CD4-positive, alpha-beta T cell treated with Interleukin-6 at 100 ng/mL for 8 hours (primary cell): ENCODE measurements around the gene SDK1.

Experiments
- DNase-seq: peaks from one replicate; pipeline ENCODE4 v3.0.0-alpha.2; 2020; ENCODE audit warnings: mixed read lengths, low spot score

SDK1 gene

DNA sequence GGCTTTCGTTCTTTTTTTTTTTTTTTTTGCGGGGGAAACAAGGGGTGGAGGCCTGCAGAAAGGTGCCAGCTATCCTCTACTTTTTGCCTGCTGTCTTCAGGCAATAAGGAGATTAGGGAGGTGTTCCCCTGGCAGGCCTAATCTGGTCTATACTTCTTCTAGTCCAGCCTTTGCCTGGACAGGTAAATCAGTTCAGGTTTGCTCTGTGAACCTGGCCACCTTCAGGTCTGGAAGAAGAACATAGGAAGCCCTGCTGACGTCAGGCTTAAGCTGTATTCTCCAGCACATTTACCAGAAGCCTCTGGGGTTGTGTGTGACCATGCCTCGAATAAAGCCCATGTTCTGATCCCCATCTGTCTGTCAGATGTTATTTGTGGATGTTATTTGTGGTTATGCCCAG lies 115.4 kb downstream of the SDK1 start:
- DNase-seq, result no peak

DNA sequence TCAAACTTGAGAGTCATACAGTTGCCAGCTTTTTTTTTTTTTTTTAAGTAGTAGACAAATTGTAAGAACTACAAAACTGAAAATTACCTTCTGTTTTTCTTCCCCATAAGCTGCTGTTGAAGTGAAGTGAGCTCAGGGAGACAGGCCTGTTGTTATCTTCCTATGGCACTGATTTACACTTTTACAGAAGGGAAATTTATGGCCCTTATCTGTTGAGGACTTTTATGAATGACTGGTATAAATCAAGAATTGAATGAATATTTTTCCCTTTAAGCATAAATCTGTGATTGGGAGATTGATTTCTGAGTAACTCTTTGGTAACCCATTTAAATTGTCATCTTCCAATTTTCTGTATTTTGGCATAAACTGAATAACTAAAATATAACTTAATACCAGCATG lies 124.0 kb downstream of the SDK1 start:
- no peak for DNase-seq

DNA sequence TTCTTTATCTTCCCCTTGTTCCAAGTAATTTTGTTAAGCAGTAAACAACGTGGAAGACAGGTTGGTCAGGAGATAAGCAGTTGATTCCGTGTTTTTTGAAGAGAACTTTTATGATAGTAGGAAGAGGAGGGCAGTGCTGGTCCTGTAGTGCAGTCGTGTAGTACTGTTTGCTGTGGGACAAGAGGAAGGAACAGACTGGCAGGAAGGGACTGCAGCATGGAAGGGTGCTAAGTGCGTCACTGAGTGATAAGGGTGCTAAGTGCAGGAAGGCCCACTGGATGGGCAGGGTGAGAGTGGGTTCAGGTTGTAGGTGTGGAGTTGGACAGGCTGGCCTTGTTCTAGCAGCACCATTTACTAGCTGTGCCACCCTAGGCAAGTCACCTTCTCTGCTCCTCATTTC lies 125.0 kb downstream of the SDK1 start:
- no peak for DNase-seq

DNA sequence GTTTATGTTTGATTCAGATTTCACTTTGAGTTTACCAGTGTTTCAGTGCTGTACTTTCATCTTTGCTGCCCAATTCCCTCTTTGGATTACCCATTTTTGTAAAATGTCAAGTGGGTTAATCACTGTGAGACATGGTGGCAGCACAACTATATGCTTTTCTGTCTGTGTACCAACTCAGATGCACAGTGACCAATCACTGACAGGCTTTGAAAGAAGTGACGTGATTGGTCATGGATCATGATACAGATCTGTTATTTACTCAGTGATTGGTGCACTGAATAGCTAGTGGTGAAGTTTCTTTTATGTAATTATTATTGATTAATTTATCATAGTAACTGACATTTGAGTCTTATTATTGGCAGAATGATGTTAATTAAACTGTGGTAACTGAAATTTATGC lies 126.9 kb downstream of the SDK1 start:
- DNase-seq, result no peak

DNA sequence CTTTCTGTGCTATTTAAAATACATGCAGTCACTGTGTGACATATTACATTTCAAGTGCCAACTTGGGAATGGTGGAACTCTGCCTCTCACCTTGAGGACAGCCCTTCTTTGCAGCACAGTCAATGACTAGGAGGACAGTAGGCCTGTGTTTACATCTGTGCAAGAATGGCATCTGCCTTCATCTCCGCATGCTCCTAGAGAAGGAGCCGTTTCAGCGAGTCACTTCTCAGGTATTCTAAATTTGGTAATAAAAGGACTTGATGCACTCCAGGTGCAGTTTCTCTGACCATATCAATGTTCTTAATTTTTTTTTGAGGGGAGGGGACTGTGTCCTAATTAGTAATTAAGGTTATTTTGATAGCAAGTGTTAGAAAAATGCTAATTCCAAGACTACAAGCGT lies 128.9 kb downstream of the SDK1 start:
- no peak for DNase-seq

DNA sequence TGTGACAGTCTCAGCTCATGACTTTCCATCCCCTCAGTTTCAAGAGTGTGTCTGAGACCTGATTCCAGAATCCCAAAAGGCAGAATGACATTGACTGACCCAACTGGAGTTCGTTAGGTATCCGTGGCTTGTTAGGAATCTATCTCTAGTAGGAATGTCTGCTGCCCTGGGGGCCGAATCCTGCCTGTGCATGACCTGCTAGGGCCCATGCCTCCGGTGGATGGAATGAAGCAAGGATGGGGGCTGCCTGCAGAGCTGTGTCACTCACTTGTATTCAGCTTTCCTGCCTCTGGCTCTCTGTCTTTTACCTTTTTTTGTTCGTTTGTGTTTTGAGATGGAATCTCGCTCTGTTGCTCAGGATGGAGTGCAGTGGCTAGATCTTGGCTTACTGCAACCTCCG lies 129.5 kb downstream of the SDK1 start:
- DNase-seq, result no peak

DNA sequence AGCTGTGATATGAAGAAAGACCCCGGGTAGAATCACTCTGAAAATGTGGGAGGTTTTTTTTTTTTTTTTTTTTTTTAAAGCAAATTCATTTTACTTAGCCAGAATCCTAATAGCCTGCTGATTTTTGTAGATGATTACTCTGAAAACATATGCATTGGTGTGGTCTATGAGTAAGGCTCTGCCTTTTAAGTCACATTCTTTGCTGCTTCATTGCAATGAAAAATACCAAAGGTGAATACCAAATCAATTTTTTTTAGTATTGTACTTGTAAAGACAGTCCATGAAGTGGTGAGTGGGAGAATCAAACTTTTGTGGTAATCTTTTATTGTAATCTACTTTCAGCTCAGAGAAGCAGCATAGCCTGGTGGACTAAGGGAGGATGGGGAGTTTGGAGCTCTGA lies 130.3 kb downstream of the SDK1 start:
- no peak for DNase-seq

DNA sequence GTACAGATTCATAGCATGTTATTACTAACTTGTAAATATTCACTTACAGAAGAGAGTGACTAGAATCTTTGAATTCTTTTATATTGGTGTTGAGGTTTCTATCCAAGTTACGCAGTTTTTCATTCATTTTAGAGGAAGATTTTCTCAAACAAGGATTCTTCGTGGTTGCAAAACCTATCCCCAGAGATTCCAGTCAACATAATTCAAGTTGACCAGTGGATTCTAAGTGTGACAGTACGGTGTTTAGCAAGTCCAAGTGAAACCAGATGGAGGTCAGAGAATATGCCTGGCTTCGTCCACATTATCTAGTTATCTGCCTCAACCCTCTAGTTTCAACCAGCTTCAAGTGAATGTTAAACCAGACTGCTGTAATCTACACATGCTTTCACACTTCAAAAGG lies 131.9 kb downstream of the SDK1 start:
- DNase-seq, result no peak

DNA sequence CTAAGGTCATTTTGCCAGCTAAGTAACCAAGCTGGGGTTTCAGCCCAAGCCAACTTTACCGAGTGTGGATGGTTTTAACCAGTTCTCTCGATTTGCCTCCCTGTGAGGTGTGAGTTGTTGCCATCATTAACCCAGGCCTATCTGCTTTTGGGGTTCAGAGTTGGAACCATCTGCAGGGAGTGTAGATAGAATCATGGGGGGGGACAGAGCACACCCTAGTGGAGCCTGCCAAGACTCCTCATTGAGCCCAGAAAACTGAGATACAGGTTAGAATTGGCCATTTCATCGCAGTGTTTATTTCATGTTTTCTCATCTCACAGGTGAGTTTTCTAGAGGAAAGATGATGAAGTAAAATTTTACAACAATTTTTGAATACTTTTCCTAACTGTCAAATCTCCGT lies 133.6 kb downstream of the SDK1 start:
- no peak for DNase-seq

DNA sequence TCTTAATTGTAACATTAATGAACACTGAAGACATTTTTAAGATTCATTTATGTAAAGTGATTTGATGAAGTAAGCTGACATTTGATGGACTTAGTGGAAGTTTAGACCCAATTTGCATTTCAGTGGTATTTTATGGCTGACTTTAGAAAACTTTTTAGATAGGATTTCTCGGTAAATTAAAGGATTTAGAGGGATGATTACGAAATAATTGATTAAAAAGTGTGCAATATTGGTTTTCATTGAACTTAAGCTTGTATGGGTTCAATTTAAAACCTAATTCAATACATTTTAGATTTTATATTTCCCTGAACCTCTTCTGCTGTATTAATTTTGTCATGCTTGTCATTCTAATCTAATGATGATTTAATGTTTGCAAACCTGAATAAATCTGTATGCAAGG lies 135.1 kb downstream of the SDK1 start:
- DNase-seq, result no peak

DNA sequence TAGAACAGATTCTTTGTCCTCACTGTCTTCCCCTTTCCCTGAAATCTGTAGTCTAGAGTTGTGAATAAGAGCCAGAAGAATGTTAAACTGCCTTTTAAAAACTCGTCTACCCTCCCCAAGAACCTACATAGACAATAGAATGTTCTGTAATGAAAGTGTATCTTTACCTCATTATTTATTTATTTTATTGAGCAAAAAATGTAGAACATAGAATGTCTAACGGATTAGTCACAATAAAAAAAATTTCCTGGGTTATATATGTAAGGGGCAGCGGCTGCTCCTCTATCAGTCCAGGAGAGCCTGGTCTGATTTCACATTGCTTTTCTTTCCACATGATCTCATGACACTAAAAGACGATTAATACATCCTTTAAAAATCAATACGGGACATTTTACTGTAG lies 135.7 kb downstream of the SDK1 start:
- DNase-seq, result no peak

DNA sequence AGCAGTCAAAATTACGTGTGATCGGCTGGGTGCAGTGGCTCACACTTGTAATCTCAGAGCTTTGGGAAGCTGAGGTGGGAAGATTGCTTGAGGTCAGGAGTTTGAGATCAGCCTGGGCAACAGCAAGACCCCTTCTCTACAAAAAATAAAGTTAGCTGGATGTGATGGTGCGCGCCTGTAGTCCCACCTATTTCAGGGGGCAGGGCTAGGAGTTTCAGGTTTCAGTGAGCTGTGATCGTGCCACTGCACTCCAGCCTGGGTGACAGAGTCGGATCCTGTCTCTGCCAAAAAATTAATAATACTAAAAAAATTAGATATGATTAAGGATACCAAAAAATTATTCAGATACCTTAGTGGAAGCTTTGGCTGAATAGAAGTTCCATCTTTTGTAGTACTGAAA lies 136.4 kb downstream of the SDK1 start:
- DNase-seq, result no peak

DNA sequence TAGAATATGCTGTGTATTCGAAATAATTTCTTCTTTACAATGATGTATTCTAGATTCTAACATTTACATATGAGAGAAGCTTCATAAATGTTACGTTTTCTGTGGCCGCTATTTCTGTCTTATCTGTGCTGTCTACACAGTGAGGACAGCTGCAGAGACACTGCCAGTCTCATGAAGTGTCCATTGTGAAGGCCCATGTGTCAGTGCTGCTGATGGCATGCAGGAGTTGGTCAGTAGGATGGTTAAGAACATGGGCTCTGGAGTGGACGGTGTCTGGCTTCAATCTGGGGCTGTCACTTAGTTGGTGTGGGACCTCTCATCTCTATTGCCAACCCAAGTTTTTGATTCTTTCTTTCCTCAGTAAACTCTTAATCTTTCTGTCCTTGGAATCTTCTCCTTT lies 137.3 kb downstream of the SDK1 start:
- no peak for DNase-seq

DNA sequence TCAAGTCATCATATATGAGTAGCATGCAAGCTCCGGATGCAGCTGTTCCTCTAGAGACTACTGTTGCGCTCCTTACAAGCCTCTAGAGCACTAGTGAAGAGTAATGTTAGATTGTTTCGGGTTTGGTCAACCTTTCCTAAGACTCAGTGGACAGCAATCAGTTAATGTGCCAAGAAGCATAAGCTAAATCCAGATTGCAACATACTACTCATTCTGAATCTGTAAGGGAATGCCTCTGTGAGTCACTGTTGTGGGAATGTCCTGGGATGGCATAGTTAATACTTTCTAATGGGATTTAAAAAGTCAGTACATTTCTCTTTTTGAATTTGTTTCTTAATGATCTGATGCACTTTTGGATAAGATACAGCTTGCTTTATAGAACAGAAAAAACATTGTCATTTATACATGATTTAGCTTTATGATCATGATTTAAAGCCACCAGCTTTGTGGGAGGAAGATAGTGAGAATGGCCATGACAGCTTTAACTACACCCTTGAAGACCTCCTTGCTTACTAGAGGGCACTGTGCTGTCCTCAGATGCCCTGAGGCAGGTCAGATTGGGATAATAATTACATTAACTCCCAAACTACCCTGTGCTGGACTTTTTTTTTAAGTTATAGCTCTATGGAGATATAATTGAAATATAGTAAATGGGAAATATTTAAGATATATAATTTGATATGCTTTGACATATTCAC lies 138.4 kb downstream of the SDK1 start:
- DNase-seq, result no peak

DNA sequence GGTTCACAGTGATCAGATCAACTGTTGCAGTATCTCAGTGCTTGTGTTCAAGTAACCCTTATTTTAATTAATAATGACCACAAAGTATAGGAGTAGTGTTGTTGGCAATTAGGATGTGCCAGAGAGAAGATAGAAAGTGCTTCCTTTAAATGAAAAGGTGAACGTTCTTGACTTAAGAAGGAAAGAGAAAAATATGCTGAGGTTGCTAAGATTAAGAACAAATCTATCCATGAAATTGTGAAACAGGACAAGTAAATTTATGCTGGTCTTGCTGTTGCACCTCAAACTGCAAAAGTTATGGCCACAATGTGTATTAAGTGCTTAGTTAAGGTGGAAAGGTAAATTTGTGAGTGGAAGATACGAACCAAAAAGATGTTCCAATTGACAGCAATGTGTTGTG lies 139.5 kb downstream of the SDK1 start:
- DNase-seq, result no peak

DNA sequence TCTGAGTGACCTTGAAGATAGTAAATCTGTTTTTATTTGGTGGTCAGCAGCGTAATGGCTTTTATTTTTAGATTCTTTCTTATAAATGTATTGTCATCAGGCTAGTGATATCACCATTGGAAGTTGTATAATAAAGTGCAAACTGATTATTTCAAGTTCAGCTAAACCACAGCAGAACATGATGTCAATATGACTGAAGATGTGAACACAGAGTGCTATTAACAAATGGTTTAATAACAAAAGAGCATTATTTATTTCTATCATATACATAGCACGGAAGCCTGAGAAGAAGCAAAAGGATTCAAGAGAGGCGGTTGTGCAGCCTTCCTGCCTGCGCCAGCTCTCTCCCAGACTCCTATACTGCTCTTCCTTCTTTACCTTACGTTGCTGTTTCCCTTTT lies 142.7 kb downstream of the SDK1 start:
- DNase-seq, result no peak

DNA sequence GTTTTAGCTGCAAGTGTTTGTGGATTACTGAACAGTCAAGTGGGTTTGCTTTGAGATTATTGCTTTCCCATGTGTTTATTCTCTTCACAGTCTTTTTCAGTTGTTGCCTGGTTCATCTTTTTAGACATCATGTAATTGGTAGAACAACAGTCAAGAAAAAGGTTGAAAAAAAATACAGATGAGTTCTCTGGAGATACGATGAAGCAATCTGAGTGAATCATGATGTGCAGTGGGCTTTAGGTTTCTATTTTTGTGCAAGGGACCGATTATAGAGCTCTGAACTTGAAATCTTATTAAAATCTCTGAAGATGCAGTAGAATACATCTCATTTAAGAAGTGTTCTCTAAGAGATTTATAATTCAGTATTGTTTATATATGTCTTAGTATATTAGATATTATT lies 145.7 kb downstream of the SDK1 start:
- no peak for DNase-seq

DNA sequence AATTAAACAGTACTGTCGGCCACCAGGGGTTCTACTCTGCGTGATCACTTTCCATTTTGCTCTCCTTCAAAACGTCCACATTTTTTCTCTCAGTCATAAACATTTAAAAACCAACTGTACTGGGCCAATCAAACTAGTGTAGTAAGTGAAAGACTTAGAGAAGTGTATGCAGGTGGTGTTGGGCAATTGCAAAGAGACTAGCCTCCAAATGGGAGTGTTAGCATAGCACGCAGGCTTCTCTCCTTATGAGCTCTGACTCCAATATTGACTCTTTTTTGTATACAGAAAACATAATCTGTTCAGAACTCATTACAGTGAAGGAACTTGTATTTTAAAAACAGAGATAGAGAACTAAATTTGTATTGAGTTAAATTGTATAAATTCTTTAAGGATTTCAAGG lies 150.6 kb downstream of the SDK1 start:
- no peak for DNase-seq

DNA sequence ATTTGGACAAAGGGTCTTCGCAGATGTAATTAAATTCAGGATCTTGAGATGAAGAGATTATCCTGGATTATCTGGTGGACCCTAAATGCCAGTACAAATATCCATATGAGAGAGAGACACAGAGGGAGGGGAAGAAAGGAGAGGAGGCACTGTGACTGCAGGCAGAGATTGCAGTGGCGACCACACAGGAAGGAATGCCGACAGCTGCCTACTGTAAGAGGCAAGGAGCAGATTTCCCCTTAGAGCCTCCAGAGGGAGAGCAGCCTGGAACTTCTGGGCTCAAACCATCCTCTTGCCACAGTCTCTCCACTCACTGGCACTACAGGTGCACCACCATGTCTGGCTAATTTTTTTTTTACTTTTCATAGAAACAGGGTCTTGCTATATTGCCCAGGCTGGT lies 152.3 kb downstream of the SDK1 start:
- no peak for DNase-seq

DNA sequence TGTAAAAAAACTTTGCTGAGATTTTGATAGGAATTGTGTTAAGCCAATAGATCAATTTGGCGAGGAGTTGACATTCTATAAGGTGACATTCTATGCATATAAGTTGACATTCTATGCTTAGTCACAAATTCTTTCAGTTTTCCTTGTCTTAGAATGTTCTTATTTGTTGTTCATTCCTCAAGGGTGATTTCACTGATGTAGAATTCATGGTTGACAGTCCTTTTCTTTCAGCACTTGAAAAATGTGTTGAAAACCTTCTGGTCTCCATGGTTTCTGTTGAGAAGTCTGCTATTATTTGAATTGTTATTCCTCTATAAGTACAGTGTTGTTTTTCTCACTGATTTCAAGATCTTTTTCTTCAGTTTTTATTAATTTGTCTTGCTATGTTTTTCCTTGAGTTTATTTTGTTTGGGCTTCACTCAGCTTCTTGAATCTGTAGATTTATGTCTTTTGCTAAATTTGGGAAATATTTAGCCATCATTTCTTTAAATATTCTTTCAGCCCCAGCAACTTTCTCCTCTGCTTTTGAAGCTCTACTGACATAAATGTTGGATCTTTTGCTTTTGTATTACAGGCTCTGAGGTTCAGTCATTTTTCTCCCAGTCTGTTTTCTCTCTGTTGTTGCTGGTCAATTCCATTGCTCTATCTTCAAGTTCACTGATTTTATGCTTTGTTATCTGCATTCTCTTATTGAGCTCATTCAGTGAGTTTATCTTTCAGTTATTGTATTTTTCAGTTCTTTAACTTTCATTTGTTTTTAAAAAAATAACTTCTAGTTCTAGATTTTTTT lies 154.9 kb downstream of the SDK1 start:
- DNase-seq, result no peak

DNA sequence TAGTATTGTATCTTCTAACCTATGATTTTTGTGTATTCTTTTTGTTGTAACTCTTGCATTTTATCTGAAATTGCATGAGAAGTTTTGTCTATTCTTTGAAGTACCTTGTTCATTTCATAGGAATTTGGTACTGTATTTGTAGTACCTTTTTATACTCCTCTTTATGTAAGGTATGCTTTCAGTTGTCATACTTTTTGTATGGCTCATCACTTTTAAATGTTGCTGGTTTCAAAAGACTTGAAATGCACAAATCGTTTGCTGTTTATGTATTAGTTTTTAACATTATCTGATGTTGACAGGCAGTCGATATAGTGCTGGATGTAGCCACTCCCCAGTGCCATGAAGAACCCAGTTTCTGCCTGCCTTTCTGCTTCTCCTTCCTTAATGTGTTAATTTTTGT lies 158.1 kb downstream of the SDK1 start:
- DNase-seq, result no peak

DNA sequence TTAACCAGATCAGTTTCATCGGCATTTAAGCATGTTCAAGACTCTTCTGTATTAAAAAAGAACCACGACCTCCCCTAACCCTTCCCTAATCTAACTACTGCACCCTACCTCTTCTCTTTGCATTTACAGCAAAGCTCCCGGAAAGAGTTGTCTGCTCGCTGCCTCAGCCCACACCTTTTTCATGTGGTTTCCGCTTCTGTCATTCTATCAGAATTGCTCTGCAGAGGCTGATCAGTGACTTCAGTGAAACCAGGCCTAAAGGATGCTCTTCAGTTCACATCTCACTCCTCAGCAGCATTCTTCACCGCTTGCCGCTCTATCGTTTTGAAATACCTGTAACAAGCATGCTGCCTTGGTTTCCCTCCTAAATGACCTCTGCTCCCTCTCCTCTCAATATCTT lies 160.9 kb downstream of the SDK1 start:
- peak; percentile 82 for DNase-seq

DNA sequence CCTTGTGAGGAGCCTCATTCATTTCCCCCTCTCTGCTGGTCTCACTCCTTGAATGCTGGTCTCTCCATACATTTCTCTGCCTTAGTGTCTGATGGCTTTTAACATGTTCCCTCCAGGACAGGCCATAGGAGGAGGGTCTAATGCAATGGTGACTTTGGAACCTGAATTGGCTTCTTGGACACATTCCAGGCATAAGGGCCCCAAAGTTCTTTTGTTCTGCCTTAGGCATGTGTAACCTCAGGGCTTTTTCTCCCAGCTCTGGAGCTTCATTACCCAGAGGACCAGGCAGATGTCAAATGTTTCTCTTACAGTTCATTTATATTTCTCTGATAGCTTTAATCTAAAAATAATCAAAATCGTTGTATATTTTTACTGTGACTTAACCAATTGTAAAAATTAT lies 162.6 kb downstream of the SDK1 start:
- no peak for DNase-seq
